GM12873 (cell line): Measurements from ENCODE around the gene NCAPG2.
A peak's percentile ranks its signal among the peaks of the same experiment; 100 is the strongest.

Source experiments
- CTCF ChIP-seq: IDR thresholded peaks from 2 replicates; pipeline ENCODE4 v1.5.1; 2012; ENCODE audit warnings: low read depth, mild to moderate bottlenecking, moderate library complexity, low read length, control low read depth; ENCODE audit not compliant: insufficient read depth; ENCODE audit errors: missing control alignments

The NCAPG2 gene

GRCh38 chr7:158663428-158663741 lies 41.2 kb downstream of the NCAPG2 start:
- TF ChIP-seq CTCF = no peak

GRCh38 chr7:158662610-158663427 lies 41.8 kb downstream of the NCAPG2 start:
- no peak for TF ChIP-seq CTCF

DNA sequence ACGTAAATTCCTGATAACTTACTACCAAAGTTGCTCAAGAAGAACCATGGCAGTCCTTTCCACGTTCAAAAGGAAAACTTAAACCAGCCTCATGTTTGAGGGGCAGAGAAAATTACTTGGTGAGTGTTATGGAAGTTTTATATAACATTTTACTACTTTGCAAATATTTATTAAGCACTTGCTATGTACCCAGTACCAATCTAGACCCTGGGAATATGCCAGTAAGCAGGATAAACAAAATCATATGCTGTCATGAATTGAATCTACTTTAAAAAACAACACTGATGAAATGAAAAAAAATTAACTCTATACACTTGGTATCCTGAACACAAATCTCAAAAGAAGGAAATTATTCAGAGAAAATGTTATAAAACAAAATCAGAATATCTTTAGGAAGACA lies 46.1 kb downstream of the NCAPG2 start:
- TF ChIP-seq CTCF = no peak

GRCh38 chr7:158657189-158657746 lies 47.3 kb downstream of the NCAPG2 start:
- TF ChIP-seq CTCF = no peak

DNA sequence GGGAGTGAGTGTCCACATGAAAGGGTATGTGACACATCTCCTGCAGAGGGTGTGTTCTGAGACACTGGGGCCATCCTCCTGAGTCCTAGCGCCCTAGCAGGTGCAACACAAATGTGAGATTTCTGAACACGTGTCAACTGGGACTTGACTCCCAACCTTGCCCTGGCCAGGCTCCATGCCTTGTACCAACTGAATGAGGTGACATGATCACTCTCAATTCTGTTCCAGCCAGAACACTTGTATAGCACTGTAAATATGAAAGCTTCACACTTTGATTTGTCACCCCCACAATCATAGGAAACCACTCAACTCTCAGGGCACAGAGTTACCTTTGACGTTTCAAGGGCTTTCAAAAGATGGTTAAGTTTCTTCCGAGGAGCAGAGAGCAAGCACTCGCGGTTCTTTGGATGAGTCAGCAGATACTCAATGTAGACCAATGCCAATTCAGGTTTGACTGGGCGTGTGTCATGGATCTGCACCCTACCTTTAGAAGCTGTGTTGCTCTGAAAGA lies 48.6 kb downstream of the NCAPG2 start:
- TF ChIP-seq CTCF = peak; percentile 5

DNA sequence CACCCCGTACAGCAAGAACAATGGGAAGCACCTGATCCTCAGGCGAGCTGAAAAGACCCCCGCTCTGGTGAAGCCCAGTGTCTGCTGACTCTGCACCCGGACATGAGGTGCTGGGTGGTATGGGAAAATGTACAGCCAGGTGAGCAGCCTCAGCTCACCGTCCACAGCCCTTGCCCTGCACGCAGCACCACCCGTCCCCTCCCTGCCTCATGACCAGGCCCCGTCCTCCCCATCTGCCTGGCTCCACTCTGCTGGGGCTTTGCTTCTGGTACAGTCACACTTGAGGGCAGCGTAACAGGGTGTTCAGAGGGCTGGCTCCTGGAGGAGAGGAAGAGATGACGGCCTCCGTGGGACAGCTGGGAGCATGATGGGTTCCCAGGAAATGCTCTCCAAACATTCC lies 49.1 kb downstream of the NCAPG2 start:
- TF ChIP-seq CTCF = no peak

- TF ChIP-seq CTCF = no peak
These were observed 52.5 kb downstream of the NCAPG2 start for GRCh38 chr7:158651968-158652565.
